Neural crest cell (in vitro differentiated cells): ENCODE measurements around the gene GPR26. TPM values are rescaled to one million over a fixed set of nuclear protein-coding genes. Genes with fewer than 3 reads are reported as not detected.
A peak's percentile ranks its signal among the peaks of the same experiment; 100 is the strongest.

Experiments
- DNase-seq: peaks from one replicate; pipeline ENCODE4 v3.0.0; 2021; ENCODE audit warnings: low read depth, mixed read lengths, low spot score
- H3K27ac Mint-ChIP-seq: one replicate; pipeline ENCODE4 v1.8.0; 2021; ENCODE audit warnings: mild to moderate bottlenecking, mixed read lengths; ENCODE audit not compliant: unreplicated experiment
- H3K27me3 Mint-ChIP-seq: 2 replicates; pipeline ENCODE4 v1.8.0; 2021; ENCODE audit warnings: low read depth, mild to moderate bottlenecking, mixed read lengths
- H3K36me3 Mint-ChIP-seq: 2 replicates; pipeline ENCODE4 v1.8.0; 2021; ENCODE audit warnings: low read depth, mild to moderate bottlenecking, mixed read lengths
- H3K4me1 Mint-ChIP-seq: 2 replicates; pipeline ENCODE4 v1.8.0; 2021; ENCODE audit warnings: mixed read lengths
- H3K4me3 Mint-ChIP-seq: one replicate; pipeline ENCODE4 v1.8.0; 2021; ENCODE audit warnings: mild to moderate bottlenecking, mixed read lengths
- H3K9me3 Mint-ChIP-seq: 2 replicates; pipeline ENCODE4 v1.8.0; 2021; ENCODE audit warnings: mixed read lengths
- CTCF ChIP-seq: fragments of 200-600 bp; sonication (generic); conservative IDR thresholded peaks from 2 replicates; pipeline ENCODE4 v1.5.0; 2021; ENCODE audit warnings: antibody characterized with exemption, mild to moderate bottlenecking
- total RNA-seq: library from RNA; stranded (reverse); gene quantifications from 2 replicates; pipeline ENCODE4 v1.2.1, GENCODE V29; 2021

GPR26 gene
- total RNA-seq, 1 donor from 2014 or later = not detected

DNA sequence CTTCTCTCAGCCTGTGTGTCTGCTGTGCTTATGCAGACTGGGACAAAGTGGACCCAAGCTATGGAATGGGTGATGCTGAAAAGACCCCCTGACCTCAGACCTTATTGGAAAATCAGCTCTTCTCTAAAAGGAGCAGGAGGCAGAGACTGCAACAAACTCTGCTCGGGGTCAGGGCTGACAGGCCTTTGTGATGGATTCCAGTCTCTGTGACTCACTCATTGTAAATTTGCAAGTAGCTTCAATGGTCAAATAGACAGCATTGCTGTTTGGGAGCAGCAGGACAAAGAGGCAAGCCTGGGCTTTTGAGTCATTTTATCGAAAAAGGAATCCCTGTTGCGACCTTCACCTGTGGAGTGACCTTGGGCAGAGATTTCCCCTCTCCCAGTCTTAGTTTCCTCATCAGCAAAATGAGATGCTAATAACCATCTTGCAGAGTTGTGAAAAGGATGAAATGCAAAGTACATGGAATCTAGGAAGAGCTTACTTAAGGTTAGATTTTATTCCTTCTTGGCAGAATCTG is 26.1 kb upstream of the GPR26 start:
- Mint-ChIP-seq H3K4me3 (no peak overlapping the region), H3K4me1 (peaks cover 6% of the 10 kb centered on the region), H3K27me3 (peaks cover 30% of the 10 kb centered on the region), H3K9me3 (no peaks in the 10 kb centered on the region), H3K27ac (peak overlapping the region; percentile 51), H3K36me3 (no peaks in the 10 kb centered on the region)
- TF ChIP-seq CTCF = no peak
- DNase-seq = no peak

DNA sequence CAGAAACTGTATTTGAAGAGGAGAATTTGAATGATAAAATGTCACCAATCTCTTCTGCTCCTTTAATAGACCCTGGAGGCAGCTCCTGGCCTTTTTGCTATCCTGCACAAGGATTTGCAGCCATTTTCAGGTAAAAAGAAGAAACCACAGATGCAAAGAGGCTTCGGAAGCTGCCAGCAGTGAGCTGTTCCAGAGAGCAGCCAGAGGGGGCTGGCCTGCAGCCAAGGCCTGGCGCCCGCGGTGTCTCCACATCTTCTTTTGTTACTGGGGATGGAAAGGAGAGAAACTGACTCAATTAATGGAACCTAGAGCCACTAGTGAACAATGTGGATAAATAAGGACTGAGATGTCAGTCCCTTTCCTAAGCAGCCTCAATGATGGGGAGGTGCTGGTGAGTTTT is 23.9 kb upstream of the GPR26 start:
- Mint-ChIP-seq H3K27ac (no peak overlapping the region), H3K4me1 (peaks cover 6% of the 10 kb centered on the region), H3K4me3 (no peak overlapping the region), H3K27me3 (peaks cover 42% of the 10 kb centered on the region), H3K36me3 (no peaks in the 10 kb centered on the region), H3K9me3 (no peaks in the 10 kb centered on the region)
- no peak for DNase-seq
- TF ChIP-seq CTCF = no peak

DNA sequence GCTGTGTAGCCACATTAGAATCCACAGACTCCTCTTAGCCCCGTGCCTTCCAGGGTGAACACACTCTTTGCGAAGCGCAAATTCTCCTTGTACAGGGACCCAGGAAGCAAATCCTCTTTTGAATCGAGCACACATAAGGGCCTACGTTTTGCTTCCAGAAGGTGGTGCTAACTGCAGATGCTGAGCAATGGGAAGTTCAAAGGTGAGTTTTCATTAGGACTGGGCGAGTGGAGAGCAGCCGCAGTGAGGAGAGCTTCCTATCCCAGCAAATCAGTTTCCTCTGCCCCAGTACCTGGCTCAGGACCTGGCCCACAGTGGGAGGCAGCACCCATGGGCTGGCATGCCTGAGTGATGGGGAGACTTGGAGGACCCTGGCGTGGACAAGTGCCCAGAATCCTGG is 23.5 kb upstream of the GPR26 start:
- TF ChIP-seq CTCF = no peak
- H3K27ac Mint-ChIP-seq = no peak overlapping the region
- H3K9me3 Mint-ChIP-seq = no peaks in the 10 kb centered on the region
- H3K4me1 Mint-ChIP-seq = peaks cover 6% of the 10 kb centered on the region
- no peak overlapping the region for H3K4me3 Mint-ChIP-seq
- no peaks in the 10 kb centered on the region for H3K36me3 Mint-ChIP-seq
- peaks cover 46% of the 10 kb centered on the region for H3K27me3 Mint-ChIP-seq
- no peak for DNase-seq

DNA sequence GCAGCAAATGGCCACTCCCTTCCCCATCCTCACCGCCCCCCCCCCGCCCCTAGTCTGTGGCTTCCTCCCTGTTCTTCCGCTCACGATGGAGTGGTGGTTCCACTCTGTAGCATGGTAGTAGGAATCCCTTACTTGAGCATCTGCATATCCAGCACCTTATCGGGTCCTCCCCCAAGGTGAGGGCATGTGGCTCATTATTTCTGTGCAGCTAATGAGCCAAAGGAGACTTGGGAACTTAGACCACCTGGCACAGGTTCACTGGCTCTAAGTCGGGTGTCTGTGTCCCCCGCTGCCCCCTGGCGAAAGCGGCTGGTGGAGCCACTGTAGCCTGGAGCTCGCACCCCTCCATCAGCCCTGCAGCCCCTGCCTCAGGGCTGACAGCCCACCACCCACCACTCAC is 22.8 kb upstream of the GPR26 start:
- H3K36me3 Mint-ChIP-seq = no peaks in the 10 kb centered on the region
- peaks cover 43% of the 10 kb centered on the region for H3K27me3 Mint-ChIP-seq
- no peak overlapping the region for H3K27ac Mint-ChIP-seq
- DNase-seq = no peak
- TF ChIP-seq CTCF = no peak
- peaks cover 6% of the 10 kb centered on the region for H3K4me1 Mint-ChIP-seq
- no peak overlapping the region for H3K4me3 Mint-ChIP-seq
- H3K9me3 Mint-ChIP-seq = no peaks in the 10 kb centered on the region

DNA sequence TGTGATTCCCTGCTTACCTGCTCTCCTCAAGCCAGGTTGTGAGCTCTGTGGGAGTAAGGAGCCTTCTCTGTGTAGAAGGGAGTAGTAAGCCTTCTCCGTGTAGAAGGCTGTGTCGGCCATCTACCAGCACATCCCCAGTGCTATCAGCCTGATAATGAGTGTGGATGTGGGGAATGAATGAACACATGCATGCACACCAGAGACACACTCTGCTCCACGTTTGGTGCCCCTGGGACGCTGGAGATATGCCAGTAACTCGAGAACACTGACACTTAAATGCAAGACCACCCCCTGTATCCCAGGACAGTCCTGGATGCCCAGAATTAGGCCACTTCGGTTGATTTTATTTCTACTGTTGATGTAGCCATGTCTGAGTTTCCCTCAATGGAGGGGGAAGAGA is 21.1 kb upstream of the GPR26 start:
- DNase-seq = no peak
- H3K36me3 Mint-ChIP-seq = no peaks in the 10 kb centered on the region
- peaks cover 6% of the 10 kb centered on the region for H3K4me1 Mint-ChIP-seq
- no peak for TF ChIP-seq CTCF
- H3K4me3 Mint-ChIP-seq = no peak overlapping the region
- peaks cover 53% of the 10 kb centered on the region for H3K27me3 Mint-ChIP-seq
- H3K27ac Mint-ChIP-seq = no peak overlapping the region
- H3K9me3 Mint-ChIP-seq = no peaks in the 10 kb centered on the region

GRCh38 chr10:123645615-123646014 is 20.5 kb upstream of the GPR26 start:
- DNase-seq = no peak
- Mint-ChIP-seq H3K27ac (no peak overlapping the region), H3K4me3 (no peak overlapping the region), H3K27me3 (peaks cover 56% of the 10 kb centered on the region), H3K9me3 (no peaks in the 10 kb centered on the region), H3K4me1 (no peaks in the 10 kb centered on the region), H3K36me3 (no peaks in the 10 kb centered on the region)
- no peak for TF ChIP-seq CTCF
